ENCODE data around the gene STRADB. TPM values are rescaled to one million over a fixed set of nuclear protein-coding genes. Genes with fewer than 3 reads are reported as not detected.
"Not testable (repeated sequence)": the region's sequence is repeated elsewhere in the genome, so short reads cannot be mapped to it uniquely, and the experiment has no call there.

STRADB gene
- total RNA-seq, 2 donors from 2014 or later: 6.9 to 8.3 TPM

GRCh38 chr2:201458381-201458780, 6.8 kb downstream of the STRADB start:
- Mint-ChIP-seq H3K36me3 (ENCODE audit: low read depth) (peaks cover 23% of the 10 kb centered on the region), H3K27ac (no peak overlapping the region), H3K4me1 (peaks cover 4% of the 10 kb centered on the region), H3K4me3 (no peak overlapping the region), H3K27me3 (no peaks in the 10 kb centered on the region)
- ATAC-seq (no peak), DNase-seq (no peak)
- no peaks in the 10 kb centered on the region for H3K9me3 ChIP-seq (ENCODE audit: control insufficient read depth, low read length, poor library complexity, severe bottlenecking)

DNA sequence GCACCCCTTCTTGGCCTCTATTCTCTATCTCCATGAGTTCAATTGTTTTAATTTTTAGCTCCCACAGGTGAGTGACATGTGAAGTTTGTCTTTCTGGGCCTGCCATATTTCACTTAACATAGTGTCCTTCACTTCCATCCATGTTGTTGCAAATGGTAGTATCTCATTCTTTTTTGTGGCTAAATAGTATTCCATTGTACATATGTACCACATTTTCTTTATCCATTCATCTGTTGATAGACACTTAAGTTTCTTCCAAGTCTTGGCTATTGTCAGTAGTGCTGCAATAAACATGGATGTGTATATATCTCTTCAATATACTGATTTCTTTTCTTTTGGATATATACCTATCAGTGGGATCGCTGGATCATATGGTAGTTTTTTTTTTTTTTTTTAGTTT, 9.0 kb downstream of the STRADB start:
- no peaks in the 10 kb centered on the region for H3K27me3 Mint-ChIP-seq
- no peak overlapping the region for H3K27ac Mint-ChIP-seq
- peaks cover 7% of the 10 kb centered on the region for H3K4me1 Mint-ChIP-seq
- peaks cover 32% of the 10 kb centered on the region for H3K36me3 Mint-ChIP-seq (ENCODE audit: low read depth)
- no peaks in the 10 kb centered on the region for H3K9me3 ChIP-seq (ENCODE audit: control insufficient read depth, low read length, poor library complexity, severe bottlenecking)
- DNase-seq: no peak
- no peak overlapping the region for H3K4me3 Mint-ChIP-seq
- no peak for ATAC-seq

- no peak overlapping the region for H3K4me3 Mint-ChIP-seq
- no peaks in the 10 kb centered on the region for H3K27me3 Mint-ChIP-seq
- peaks cover 6% of the 10 kb centered on the region for H3K4me1 Mint-ChIP-seq
- DNase-seq (no peak), ATAC-seq (no peak)
- no peak overlapping the region for H3K27ac Mint-ChIP-seq
- H3K36me3 Mint-ChIP-seq (ENCODE audit: low read depth): peaks cover 29% of the 10 kb centered on the region
- no peaks in the 10 kb centered on the region for H3K9me3 ChIP-seq (ENCODE audit: control insufficient read depth, low read length, poor library complexity, severe bottlenecking)
These were observed 13.0 kb downstream of the STRADB start for GRCh38 chr2:201464547-201464946.

- Mint-ChIP-seq H3K4me1 (peaks cover 5% of the 10 kb centered on the region), H3K27me3 (no peaks in the 10 kb centered on the region), H3K27ac (no peak overlapping the region), H3K4me3 (no peak overlapping the region), H3K36me3 (ENCODE audit: low read depth) (peaks cover 26% of the 10 kb centered on the region)
- no peaks in the 10 kb centered on the region for H3K9me3 ChIP-seq (ENCODE audit: control insufficient read depth, low read length, poor library complexity, severe bottlenecking)
- DNase-seq (no peak), ATAC-seq (no peak)
These were observed 14.0 kb downstream of the STRADB start for GRCh38 chr2:201465524-201465971.

DNA sequence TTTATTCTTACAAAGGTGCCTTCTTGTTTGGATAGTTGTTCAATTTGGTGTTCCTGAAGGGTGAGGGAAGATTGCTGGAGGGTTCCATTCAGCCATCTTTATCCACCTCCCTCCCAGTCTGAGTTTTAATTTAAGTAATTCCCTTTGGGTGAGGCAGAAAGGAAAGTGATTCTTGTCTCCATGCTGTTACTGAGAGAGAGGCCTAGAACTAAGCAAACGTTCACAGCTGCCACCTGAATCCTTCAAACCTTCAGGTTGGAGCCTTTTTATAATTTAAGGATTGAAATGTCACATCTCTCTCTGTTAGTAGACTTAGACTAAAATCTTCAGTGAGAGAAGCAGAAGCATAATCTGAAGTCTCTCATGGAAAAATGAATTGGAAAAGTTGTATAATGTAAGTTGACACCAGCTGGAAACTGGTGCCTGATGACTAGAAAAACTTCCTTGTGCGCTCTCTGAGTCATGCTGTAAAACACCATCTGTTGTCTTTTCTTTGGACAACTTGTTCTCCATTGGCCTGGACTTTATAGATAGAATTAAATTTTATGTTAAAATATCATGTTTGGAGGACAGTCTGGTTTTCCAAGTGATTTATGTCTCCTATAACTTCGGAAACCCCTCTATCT, 14.6 kb downstream of the STRADB start:
- Mint-ChIP-seq H3K4me1 (peaks cover 5% of the 10 kb centered on the region), H3K4me3 (no peak overlapping the region), H3K27ac (no peak overlapping the region), H3K36me3 (ENCODE audit: low read depth) (peaks cover 30% of the 10 kb centered on the region), H3K27me3 (no peaks in the 10 kb centered on the region)
- DNase-seq (no peak), ATAC-seq (no peak)
- H3K9me3 ChIP-seq (ENCODE audit: control insufficient read depth, low read length, poor library complexity, severe bottlenecking): no peaks in the 10 kb centered on the region

DNA sequence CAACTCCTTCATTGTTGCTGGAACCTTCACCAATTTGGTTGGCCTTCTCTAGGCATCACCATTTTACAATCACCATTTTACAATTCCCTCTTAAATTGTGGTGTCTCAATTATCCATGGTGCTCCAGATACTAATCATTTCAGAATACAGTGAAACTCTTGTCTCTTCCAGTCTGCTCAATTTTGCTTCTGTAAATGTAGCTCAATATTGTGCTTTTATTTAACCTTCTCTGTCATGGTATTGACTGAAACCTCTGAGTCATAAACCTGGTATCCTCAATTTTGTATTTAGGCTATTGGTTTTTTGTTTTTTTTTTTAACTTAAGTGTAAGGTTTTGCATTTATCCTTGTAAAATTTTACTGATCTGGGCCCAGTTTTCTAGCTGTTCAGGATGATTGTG, 16.1 kb downstream of the STRADB start:
- peaks cover 23% of the 10 kb centered on the region for H3K36me3 Mint-ChIP-seq (ENCODE audit: low read depth)
- H3K27me3 Mint-ChIP-seq: no peaks in the 10 kb centered on the region
- DNase-seq (no peak), ATAC-seq (no peak)
- no peak overlapping the region for H3K4me3 Mint-ChIP-seq
- H3K27ac Mint-ChIP-seq: no peak overlapping the region
- H3K4me1 Mint-ChIP-seq: peaks cover 8% of the 10 kb centered on the region
- H3K9me3 ChIP-seq (ENCODE audit: control insufficient read depth, low read length, poor library complexity, severe bottlenecking): no peaks in the 10 kb centered on the region

- ATAC-seq (no peak), DNase-seq (no peak)
- H3K27me3 Mint-ChIP-seq: no peaks in the 10 kb centered on the region
- H3K4me3 Mint-ChIP-seq: no peak overlapping the region
- peaks cover 15% of the 10 kb centered on the region for H3K36me3 Mint-ChIP-seq (ENCODE audit: low read depth)
- H3K4me1 Mint-ChIP-seq: peaks cover 5% of the 10 kb centered on the region
- H3K9me3 ChIP-seq (ENCODE audit: control insufficient read depth, low read length, poor library complexity, severe bottlenecking): no peaks in the 10 kb centered on the region
- no peak overlapping the region for H3K27ac Mint-ChIP-seq
These were observed 19.5 kb downstream of the STRADB start for GRCh38 chr2:201470821-201471731.

DNA sequence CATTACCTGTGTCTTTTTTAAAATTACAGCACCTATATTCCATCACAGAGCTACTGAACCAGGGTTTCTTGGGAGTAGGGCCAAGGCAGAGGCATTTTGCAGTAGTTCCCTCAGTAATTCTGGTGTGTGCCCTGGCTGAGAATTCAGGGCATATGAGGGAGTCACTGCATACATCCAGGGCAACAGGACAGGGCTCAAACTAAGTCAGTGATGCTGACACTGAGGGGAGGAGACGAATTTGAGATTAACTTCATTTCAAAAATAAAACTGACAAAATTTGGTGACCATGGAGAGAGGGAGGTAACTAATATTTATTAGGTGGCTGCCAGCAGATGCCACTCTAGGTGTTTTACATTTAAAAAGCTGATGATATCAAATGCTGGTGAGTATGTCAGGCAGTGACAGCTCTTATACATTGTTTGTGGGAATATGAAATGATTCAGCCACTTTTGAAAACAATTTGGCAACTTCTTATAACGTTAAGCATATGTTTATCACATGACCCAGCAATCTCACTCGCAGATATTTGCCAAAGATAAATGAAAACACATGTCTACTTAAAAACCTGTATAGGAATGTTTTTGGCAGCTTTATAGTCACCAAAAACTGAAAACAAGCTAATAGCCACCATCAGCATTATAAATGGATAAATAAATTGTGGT, 20.3 kb downstream of the STRADB start:
- ATAC-seq: no peak
- Mint-ChIP-seq H3K4me3 (no peak overlapping the region), H3K27ac (no peak overlapping the region), H3K4me1 (peaks cover 5% of the 10 kb centered on the region), H3K27me3 (no peaks in the 10 kb centered on the region), H3K36me3 (ENCODE audit: low read depth) (peaks cover 15% of the 10 kb centered on the region)
- H3K9me3 ChIP-seq (ENCODE audit: control insufficient read depth, low read length, poor library complexity, severe bottlenecking): no peaks in the 10 kb centered on the region
- DNase-seq: no peak

DNA sequence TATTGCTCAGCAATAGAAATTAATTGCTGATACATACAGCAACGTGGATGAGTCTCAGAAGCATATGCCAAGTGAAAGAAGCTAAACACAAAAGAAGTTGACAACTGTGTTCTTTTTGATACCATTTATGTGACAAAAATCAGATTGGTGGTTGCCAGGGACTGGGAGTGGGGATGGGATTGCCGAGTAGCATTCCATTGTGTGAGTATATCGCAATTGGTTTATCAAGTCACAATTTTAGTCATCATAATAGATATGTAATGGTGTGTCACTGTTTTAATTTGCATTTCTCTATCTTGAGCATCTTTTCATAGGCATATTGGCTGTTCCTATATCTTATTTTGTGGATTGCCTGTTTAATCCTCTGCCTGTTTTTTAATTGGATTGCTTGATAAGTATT, 20.9 kb downstream of the STRADB start:
- Mint-ChIP-seq H3K36me3 (ENCODE audit: low read depth) (peaks cover 15% of the 10 kb centered on the region), H3K4me1 (peaks cover 5% of the 10 kb centered on the region), H3K4me3 (no peak overlapping the region), H3K27ac (no peak overlapping the region), H3K27me3 (no peaks in the 10 kb centered on the region)
- H3K9me3 ChIP-seq (ENCODE audit: control insufficient read depth, low read length, poor library complexity, severe bottlenecking): no peaks in the 10 kb centered on the region
- no peak for ATAC-seq
- no peak for DNase-seq

DNA sequence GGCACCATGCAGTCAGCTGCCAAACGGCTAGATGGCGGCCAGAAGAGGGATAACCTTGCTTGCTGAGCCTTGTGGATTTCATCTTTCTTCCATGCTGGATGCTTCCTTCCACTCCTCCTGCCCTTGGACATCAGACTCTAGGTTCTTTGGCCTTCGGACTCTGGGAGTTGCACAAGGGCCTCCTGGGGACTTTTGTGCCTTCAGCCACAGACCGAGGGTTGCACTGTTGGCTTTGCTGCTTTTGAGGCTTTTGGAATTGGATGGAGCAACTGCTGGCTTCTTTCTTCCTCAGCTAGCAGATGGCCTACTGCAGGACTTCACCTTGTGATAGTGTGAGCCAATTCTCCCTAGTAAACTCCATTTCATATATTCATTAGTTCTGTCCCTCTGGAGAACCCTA, 31.0 kb downstream of the STRADB start:
- Mint-ChIP-seq H3K4me1 (peaks cover 2% of the 10 kb centered on the region), H3K4me3 (no peak overlapping the region), H3K27ac (no peak overlapping the region), H3K36me3 (ENCODE audit: low read depth) (peaks cover 2% of the 10 kb centered on the region), H3K27me3 (no peaks in the 10 kb centered on the region)
- no peak for ATAC-seq
- no peaks in the 10 kb centered on the region for H3K9me3 ChIP-seq (ENCODE audit: control insufficient read depth, low read length, poor library complexity, severe bottlenecking)
- no peak for DNase-seq

DNA sequence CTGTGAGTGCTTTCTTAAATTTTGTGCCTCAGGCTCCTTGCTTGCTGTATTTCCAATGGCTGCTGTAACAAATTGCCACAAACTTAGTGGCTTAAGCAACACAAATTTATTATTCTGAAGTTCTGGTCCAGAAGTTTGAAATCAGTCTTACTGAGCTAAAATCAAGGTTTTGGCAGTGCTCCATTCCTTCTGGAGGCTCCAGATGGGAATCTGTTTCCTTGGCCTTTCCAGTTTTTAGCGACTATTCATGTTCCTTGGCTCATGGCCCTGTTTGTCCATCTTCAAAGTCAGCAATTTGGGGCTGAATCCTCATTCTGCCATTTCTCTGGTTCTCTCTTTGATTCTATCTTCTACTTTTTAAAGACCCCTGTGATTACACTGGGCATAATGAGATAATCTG, 31.8 kb downstream of the STRADB start:
- Mint-ChIP-seq H3K36me3 (ENCODE audit: low read depth) (peaks cover 2% of the 10 kb centered on the region), H3K4me1 (peaks cover 2% of the 10 kb centered on the region), H3K4me3 (no peak overlapping the region), H3K27me3 (no peaks in the 10 kb centered on the region), H3K27ac (no peak overlapping the region)
- DNase-seq: no peak
- no peak for ATAC-seq
- no peaks in the 10 kb centered on the region for H3K9me3 ChIP-seq (ENCODE audit: control insufficient read depth, low read length, poor library complexity, severe bottlenecking)

GRCh38 chr2:201483758-201484157, 32.2 kb downstream of the STRADB start:
- H3K4me1 Mint-ChIP-seq; H3K4me3 Mint-ChIP-seq; H3K36me3 Mint-ChIP-seq (ENCODE audit: low read depth); H3K9me3 ChIP-seq (ENCODE audit: control insufficient read depth, low read length, poor library complexity, severe bottlenecking); ATAC-seq; H3K27ac Mint-ChIP-seq; H3K27me3 Mint-ChIP-seq; DNase-seq: not testable (repeated sequence)

- Mint-ChIP-seq H3K27ac (no peak overlapping the region), H3K36me3 (ENCODE audit: low read depth) (peaks cover 2% of the 10 kb centered on the region), H3K27me3 (no peaks in the 10 kb centered on the region), H3K4me3 (no peak overlapping the region), H3K4me1 (peaks cover 2% of the 10 kb centered on the region)
- DNase-seq (no peak), ATAC-seq (no peak)
- H3K9me3 ChIP-seq (ENCODE audit: control insufficient read depth, low read length, poor library complexity, severe bottlenecking): no peaks in the 10 kb centered on the region
These were observed 33.3 kb downstream of the STRADB start for GRCh38 chr2:201484805-201485204.

Data from T-helper 17 cell (primary cell).